GM12801 (cell line): ENCODE data around the gene CHAMP1.

Source experiments
- CTCF ChIP-seq: IDR thresholded peaks from one replicate; pipeline ENCODE4 v1.5.1; 2011; ENCODE audit warnings: control low read depth; ENCODE audit not compliant: insufficient read length; ENCODE audit errors: extremely low read depth

The CHAMP1 gene

GRCh38 chr13:114313061-114313860 is 1.0 kb upstream of the CHAMP1 start:
- TF ChIP-seq CTCF: no peak

GRCh38 chr13:114315074-114315785 is 927 bp downstream of the CHAMP1 start:
- TF ChIP-seq CTCF: no peak

GRCh38 chr13:114318624-114319023 is 4.3 kb downstream of the CHAMP1 start:
- no peak for TF ChIP-seq CTCF

GRCh38 chr13:114319441-114319913 is 5.2 kb downstream of the CHAMP1 start:
- no peak for TF ChIP-seq CTCF

- TF ChIP-seq CTCF: no peak
Measured at GRCh38 chr13:114320065-114320464, 5.8 kb downstream of the CHAMP1 start.

- no peak for TF ChIP-seq CTCF
Measured at GRCh38 chr13:114321256-114321655, 7.0 kb downstream of the CHAMP1 start.

GRCh38 chr13:114323349-114323748 is 9.0 kb downstream of the CHAMP1 start:
- no peak for TF ChIP-seq CTCF
